Stimulated activated CD4-positive, alpha-beta T cell treated with anti-CD3 and anti-CD28 coated beads, TNF-alpha, amount 100 ng/mL, for 4 hours (primary cell): ENCODE measurements around the gene NME7.

Source experiments
- DNase-seq, 3 experiments: peaks; one replicate each; pipeline ENCODE4 v3.0.0-alpha.2; 2020; ENCODE audit warnings: low read depth in 3 of 3

Gene NME7

GRCh38 chr1:169155675-169156074 is 211.9 kb downstream of the NME7 start:
- DNase-seq: no peak

- DNase-seq: no peak
These were observed 216.2 kb downstream of the NME7 start for GRCh38 chr1:169151338-169151837.

GRCh38 chr1:169150641-169151337 is 216.8 kb downstream of the NME7 start:
- DNase-seq: no peak

GRCh38 chr1:169149555-169150286 is 217.9 kb downstream of the NME7 start:
- no peak for DNase-seq

GRCh38 chr1:169148472-169149252 is 218.9 kb downstream of the NME7 start:
- DNase-seq: no peak

- DNase-seq: no peak
These were observed 220.9 kb downstream of the NME7 start for GRCh38 chr1:169146576-169147214.

GRCh38 chr1:169144941-169145626 is 222.5 kb downstream of the NME7 start:
- DNase-seq: no peak

- DNase-seq: no peak
These were observed 223.6 kb downstream of the NME7 start for GRCh38 chr1:169143984-169144383.

GRCh38 chr1:169143346-169143745 is 224.3 kb downstream of the NME7 start:
- DNase-seq: no peak

GRCh38 chr1:169142129-169142528 is 225.5 kb downstream of the NME7 start:
- no peak for DNase-seq

- DNase-seq: no peak
These were observed 226.2 kb downstream of the NME7 start for GRCh38 chr1:169141356-169141755.

- DNase-seq: no peak
These were observed 228.5 kb downstream of the NME7 start for GRCh38 chr1:169138866-169139670.

GRCh38 chr1:169137357-169137756 is 230.2 kb downstream of the NME7 start:
- DNase-seq: no peak

- DNase-seq: no peak
These were observed 233.6 kb downstream of the NME7 start for GRCh38 chr1:169133801-169134502.

- DNase-seq: no peak
These were observed 234.4 kb downstream of the NME7 start for GRCh38 chr1:169133228-169133576.

GRCh38 chr1:169132512-169133227 is 234.9 kb downstream of the NME7 start:
- no peak for DNase-seq

- DNase-seq: no peak
These were observed 236.9 kb downstream of the NME7 start for GRCh38 chr1:169130683-169131082.

- DNase-seq: no peak
These were observed 238.3 kb downstream of the NME7 start for GRCh38 chr1:169129109-169129784.

- no peak for DNase-seq
These were observed 239.0 kb downstream of the NME7 start for GRCh38 chr1:169128562-169128961.
